LHCN-M2 (cell line): ENCODE data around the gene SV2C. TPM values are rescaled to one million over a fixed set of nuclear protein-coding genes. Genes with fewer than 3 reads are reported as not detected.
"Not testable (repeated sequence)": the region's sequence is repeated elsewhere in the genome, so short reads cannot be mapped to it uniquely, and the experiment has no call there.

ENCODE experiments used
- DNase-seq: peaks from one replicate; pipeline ENCODE4 v3.0.0-alpha.2; 2012; ENCODE audit warnings: low read depth
- total RNA-seq: library from RNA; depleted of rRNA; stranded (reverse); fragments of >200 nt; gene quantifications from 2 replicates; pipeline ENCODE4 v1.2.3, GENCODE V29; 2014

Gene SV2C
- total RNA-seq, 1 experiment from 2014 or later, result not detected

GRCh38 chr5:76336253-76336809 lies 253.1 kb downstream of the SV2C start:
- DNase-seq, result not testable (repeated sequence)

GRCh38 chr5:76337953-76338451 lies 254.8 kb downstream of the SV2C start:
- peak; percentile 1 for DNase-seq

GRCh38 chr5:76339919-76340318 lies 256.7 kb downstream of the SV2C start:
- no peak for DNase-seq

- no peak for DNase-seq
Observed at GRCh38 chr5:76341651-76342334, 258.6 kb downstream of the SV2C start.

- no peak for DNase-seq
Observed at GRCh38 chr5:76342474-76342873, 259.3 kb downstream of the SV2C start.

GRCh38 chr5:76345582-76345981 lies 262.4 kb downstream of the SV2C start:
- no peak for DNase-seq

- no peak for DNase-seq
Observed at GRCh38 chr5:76351176-76351575, 268.0 kb downstream of the SV2C start.

- no peak for DNase-seq
Observed at GRCh38 chr5:76351577-76351976, 268.4 kb downstream of the SV2C start.

GRCh38 chr5:76356887-76357286 lies 273.7 kb downstream of the SV2C start:
- DNase-seq, result no peak

GRCh38 chr5:76363352-76364225 lies 280.4 kb downstream of the SV2C start:
- DNase-seq, result no peak

GRCh38 chr5:76364226-76364589 lies 281.0 kb downstream of the SV2C start:
- no peak for DNase-seq

GRCh38 chr5:76365561-76365960 lies 282.4 kb downstream of the SV2C start:
- no peak for DNase-seq

GRCh38 chr5:76366596-76366995 lies 283.4 kb downstream of the SV2C start:
- DNase-seq, result no peak

- DNase-seq, result no peak
Observed at GRCh38 chr5:76367623-76368371, 284.6 kb downstream of the SV2C start.

GRCh38 chr5:76368941-76369340 lies 285.8 kb downstream of the SV2C start:
- no peak for DNase-seq

- DNase-seq, result not testable (repeated sequence)
Observed at GRCh38 chr5:76369668-76370067, 286.5 kb downstream of the SV2C start.

GRCh38 chr5:76371960-76372322 lies 288.8 kb downstream of the SV2C start:
- no peak for DNase-seq

GRCh38 chr5:76372323-76373054 lies 289.3 kb downstream of the SV2C start:
- DNase-seq, result peak; percentile 80

- DNase-seq, result no peak
Observed at GRCh38 chr5:76376148-76376865, 293.1 kb downstream of the SV2C start.

GRCh38 chr5:76376866-76377230 lies 293.7 kb downstream of the SV2C start:
- DNase-seq, result no peak
